Activated CD4-positive, CD25-positive, alpha-beta regulatory T cell treated with anti-CD3 and anti-CD28 coated beads, Interleukin-2, amount 50 U/mL, for 24 hours (primary cell): ENCODE results near the gene GPC3.

Experiments used
- ATAC-seq, 2 donors: fragments of 150-1000 bp; cut with Tn5 transposase; one replicate each; pipeline ENCODE4 v1.10.0; 2021; ENCODE audit warnings: mild to moderate bottlenecking in 1 of 2, moderate library complexity in 1 of 2

Gene GPC3

GRCh38 chrX:133586443-133586842 is 399.0 kb downstream of the GPC3 start:
- ATAC-seq: no peak

- no peak for ATAC-seq
Measured at GRCh38 chrX:133583825-133584224, 401.6 kb downstream of the GPC3 start.

GRCh38 chrX:133580625-133581024 is 404.8 kb downstream of the GPC3 start:
- no peak for ATAC-seq

GRCh38 chrX:133579631-133580030 is 405.8 kb downstream of the GPC3 start:
- ATAC-seq: no peak

GRCh38 chrX:133576876-133577275 is 408.5 kb downstream of the GPC3 start:
- no peak for ATAC-seq

- no peak for ATAC-seq
Measured at GRCh38 chrX:133575501-133576136, 409.8 kb downstream of the GPC3 start.

DNA sequence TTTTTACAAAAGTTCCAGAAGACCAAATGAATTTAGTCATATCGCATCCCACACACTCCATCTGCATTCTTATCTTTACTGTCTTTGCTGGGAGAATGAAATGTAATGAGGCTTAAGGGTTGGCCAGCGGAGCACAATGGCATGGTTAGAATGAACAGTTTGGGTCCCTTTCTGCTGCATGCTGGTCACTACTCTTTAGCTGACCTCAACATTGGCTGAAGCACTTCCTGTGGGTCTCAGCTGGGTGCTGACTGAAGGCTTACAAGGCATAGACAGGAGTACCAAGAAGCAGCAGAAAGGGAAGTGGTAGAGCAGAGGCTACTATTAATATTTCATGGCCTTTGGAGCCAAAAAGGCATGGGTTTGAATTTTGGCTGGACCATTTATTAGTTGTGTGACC is 410.7 kb downstream of the GPC3 start:
- ATAC-seq: no peak

DNA sequence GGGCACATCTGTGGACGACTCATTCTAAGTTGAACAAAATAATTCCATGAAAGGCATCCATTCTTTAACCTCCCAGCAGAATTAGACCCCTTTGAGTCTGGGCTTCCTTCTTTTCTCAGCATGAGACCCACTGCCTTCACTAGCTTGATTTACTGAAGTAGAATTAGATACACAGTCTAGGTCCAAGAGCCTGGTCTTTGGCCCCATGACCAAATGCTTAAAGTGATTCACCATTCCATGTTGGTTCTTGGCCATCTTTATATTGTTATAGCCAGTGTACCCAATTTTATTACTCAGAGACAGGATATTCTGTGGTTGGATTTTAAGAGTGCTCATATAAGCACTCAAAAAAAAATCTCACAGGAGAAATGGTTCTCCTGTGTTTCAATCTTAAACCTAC is 414.8 kb downstream of the GPC3 start:
- no peak for ATAC-seq

- no peak for ATAC-seq
Measured at GRCh38 chrX:133569217-133569616, 416.2 kb downstream of the GPC3 start.

DNA sequence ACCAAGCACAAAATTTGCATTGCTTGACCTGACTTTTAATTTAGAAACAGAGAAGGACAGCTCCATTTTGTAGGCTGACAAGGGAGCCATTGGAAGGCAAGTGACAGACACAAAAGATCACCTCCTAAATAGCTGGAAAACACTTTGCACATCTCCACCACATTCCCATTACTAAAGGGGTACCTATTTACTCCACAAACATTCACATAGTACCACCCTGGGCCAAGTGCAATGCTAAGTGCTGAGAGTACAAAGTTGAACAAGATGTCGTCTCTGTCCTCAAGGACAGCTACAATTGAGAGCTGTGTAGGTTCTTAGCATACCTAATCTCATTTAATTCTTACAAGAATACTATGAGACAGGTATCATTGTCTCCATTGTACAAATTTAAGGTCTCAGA is 417.3 kb downstream of the GPC3 start:
- no peak for ATAC-seq

DNA sequence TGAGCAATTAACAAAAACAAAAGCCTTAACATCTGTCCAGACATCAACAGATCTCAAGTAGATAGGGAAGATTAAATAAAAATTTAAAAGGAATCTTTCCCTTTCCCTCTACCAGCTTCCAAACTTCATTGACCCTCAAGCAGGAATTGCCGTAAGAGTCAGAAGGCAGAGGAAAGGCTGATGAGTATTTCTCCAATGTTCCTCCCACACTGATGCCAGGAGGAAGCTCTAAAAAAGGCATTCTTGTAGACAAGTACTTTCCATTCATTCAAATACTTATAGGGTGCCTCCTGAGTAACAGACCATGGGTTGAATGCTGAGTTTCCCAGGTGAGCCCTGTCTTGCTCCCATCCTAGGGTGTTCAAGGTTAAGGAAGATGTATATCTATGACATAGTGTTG is 418.5 kb downstream of the GPC3 start:
- no peak for ATAC-seq

GRCh38 chrX:133563705-133564104 is 421.7 kb downstream of the GPC3 start:
- ATAC-seq: no peak

GRCh38 chrX:133561251-133561650 is 424.1 kb downstream of the GPC3 start:
- no peak for ATAC-seq

DNA sequence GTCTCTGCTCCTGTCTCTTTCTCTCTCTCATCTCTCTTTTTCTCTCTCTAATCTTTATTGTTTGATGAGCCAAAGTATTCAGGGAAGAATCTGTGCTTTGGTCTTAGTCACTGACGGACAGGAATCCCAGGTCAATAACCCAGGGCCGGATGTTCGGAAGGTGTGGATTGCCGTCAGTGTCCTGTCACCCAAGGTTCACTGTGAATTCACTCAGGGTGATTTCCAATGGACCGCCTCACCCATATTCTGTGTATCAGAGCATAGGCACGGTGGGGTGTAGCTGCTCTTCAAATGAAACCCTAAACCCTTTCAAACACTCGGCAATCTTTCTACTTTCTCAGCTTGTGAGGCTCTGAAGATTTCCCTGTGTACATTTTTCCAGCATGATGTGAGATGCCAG is 425.5 kb downstream of the GPC3 start:
- no peak for ATAC-seq

- ATAC-seq: no peak
Measured at GRCh38 chrX:133555782-133556458, 429.5 kb downstream of the GPC3 start.

- ATAC-seq: no peak
Measured at GRCh38 chrX:133550665-133551485, 434.5 kb downstream of the GPC3 start.

DNA sequence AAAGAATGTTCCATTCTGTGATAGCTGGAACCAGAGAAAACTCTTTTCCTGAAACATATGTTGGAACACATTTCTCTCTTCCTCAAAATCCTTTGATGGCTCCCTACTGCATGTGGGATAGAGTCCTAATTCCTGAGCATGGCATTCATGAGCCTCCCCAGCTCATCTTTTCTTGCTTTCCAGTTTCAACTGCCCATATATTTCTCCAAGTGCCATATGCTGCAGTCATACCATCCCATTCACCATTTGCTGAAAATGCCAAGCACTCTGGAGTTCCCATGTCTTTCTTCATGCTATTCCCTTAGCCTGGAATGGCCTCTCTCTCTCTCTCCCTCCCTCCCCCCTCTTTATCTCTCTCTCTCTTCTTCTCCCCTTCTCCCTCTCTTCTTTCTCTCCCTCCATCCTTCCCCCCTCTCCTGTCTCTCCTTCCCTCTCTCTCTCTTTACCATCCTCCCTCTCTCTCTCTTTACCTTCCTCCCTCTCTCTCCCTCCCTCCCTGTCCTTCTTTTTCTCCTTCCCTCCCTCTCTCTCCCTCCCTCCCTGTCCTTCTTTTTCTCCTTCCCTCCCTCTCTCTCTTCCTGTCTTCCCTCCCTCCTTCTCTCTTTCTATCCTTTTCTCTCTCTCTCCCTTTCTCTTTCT is 436.0 kb downstream of the GPC3 start:
- no peak for ATAC-seq

- no peak for ATAC-seq
Measured at GRCh38 chrX:133546441-133546840, 439.0 kb downstream of the GPC3 start.

GRCh38 chrX:133544778-133545177 is 440.6 kb downstream of the GPC3 start:
- no peak for ATAC-seq

GRCh38 chrX:133544115-133544514 is 441.3 kb downstream of the GPC3 start:
- ATAC-seq: no peak

DNA sequence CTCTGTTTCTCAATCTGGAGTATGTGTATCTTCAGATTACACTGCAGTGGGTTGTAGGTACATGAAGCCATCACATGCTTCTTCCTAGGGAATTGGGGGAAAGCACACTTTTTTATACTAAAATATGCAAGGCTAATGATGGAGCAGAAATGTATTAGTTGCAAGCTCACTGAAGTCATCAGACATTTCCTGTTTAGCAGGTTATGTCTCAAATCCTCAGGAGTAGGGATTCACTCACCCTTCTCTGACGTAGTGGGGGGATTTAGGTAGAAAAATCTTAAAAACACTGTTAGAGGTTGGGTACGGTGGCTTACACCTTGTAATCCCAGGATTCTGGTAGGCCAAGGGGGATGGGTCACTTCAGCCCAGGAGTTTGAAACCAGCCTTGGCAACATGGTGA is 441.7 kb downstream of the GPC3 start:
- no peak for ATAC-seq

GRCh38 chrX:133542476-133542875 is 442.9 kb downstream of the GPC3 start:
- no peak for ATAC-seq

GRCh38 chrX:133541021-133541420 is 444.4 kb downstream of the GPC3 start:
- no peak for ATAC-seq
